B cell (primary cell): Measurements from ENCODE around the gene SLC48A1. TPM values are rescaled to one million over a fixed set of nuclear protein-coding genes. Genes with fewer than 3 reads are reported as not detected.

Experiments used
- ATAC-seq: fragments of 200-7000 bp; cut with Tn5 transposase; one replicate; pipeline ENCODE4 v1.10.0; 2021; ENCODE audit warnings: low read depth, mild to moderate bottlenecking, moderate number of reproducible peaks, moderate library complexity
- CTCF ChIA-PET: fragments of 350-600 bp; sonication (Branson Sonifier 250); formaldehyde crosslinking; loops from one replicate; lab custom pipeline; 2021; ENCODE audit warnings: antibody characterized with exemption, inconsistent platforms; lab: Charles Lee
- POLR2A ChIA-PET: fragments of 350-600 bp; sonication (Branson Sonifier 250); formaldehyde crosslinking; loops from one replicate; lab custom pipeline; 2021; ENCODE audit warnings: antibody characterized with exemption; lab: Charles Lee
- DNase-seq: peaks from one replicate; pipeline ENCODE4 v3.0.0; 2013
- H2AFZ ChIP-seq: 2 replicates; pipeline ENCODE4 v1.6.1; 2012; ENCODE audit warnings: mild to moderate bottlenecking, low read depth, low read length; ENCODE audit not compliant: insufficient read depth, poor library complexity, severe bottlenecking
- H3K27ac ChIP-seq, 2 donors: 1 replicate in 1 of 2; 2 replicates in 1 of 2; pipeline ENCODE4 v1.5.1; 2012 to 2013; ENCODE audit warnings: low read length in 2 of 2, mild to moderate bottlenecking in 2 of 2, moderate library complexity in 1 of 2
- H3K27me3 ChIP-seq, 4 experiments: fragments of 200-600 bp in 1 of 4; sonication (generic) in 1 of 4; replicated peaks in 1 of 4; 1 replicate in 2 of 4; 2 replicates in 2 of 4; pipeline versions ENCODE4 v1.6.1 to v1.7.0; 2013 to 2016; ENCODE audit warnings: low read length in 3 of 4, mild to moderate bottlenecking in 2 of 4, mixed read lengths in 1 of 4, moderate library complexity in 1 of 4; ENCODE audit not compliant: insufficient read depth in 4 of 4, control insufficient read depth in 3 of 4; ENCODE audit errors: control extremely low read depth in 1 of 4
- H3K36me3 ChIP-seq, 2 experiments: replicated peaks in 1 of 2; 1 replicate in 1 of 2; 2 replicates in 1 of 2; pipeline versions ENCODE4 v1.6.1 to v1.7.1; 2013; ENCODE audit warnings: low read length in 1 of 2; ENCODE audit not compliant: insufficient read depth in 2 of 2, control insufficient read depth in 1 of 2; ENCODE audit errors: control extremely low read depth in 1 of 2, extremely low read depth in 1 of 2
- H3K4me1 ChIP-seq, 2 donors: fragments of 200-600 bp in 1 of 2; sonication (generic) in 1 of 2; 1 replicate in 1 of 2; 2 replicates in 1 of 2; pipeline versions ENCODE4 v1.5.1 to v1.6.1; 2013 to 2017; ENCODE audit warnings: low read length in 2 of 2; ENCODE audit not compliant: control insufficient read depth in 2 of 2, insufficient read depth in 2 of 2
- H3K4me2 ChIP-seq: replicated peaks from 2 replicates; pipeline ENCODE3; 2012; ENCODE audit warnings: mild to moderate bottlenecking, low read depth, low read length; ENCODE audit not compliant: poor library complexity, severe bottlenecking
- H3K4me3 ChIP-seq, 5 experiments: fragments of 200-600 bp in 1 of 5; sonication (generic) in 1 of 5; 1 replicate in 3 of 5; 2 replicates in 2 of 5; pipeline versions ENCODE4 v1.5.1 to v1.7.0; 2011 to 2016; ENCODE audit warnings: low read length in 4 of 5, mild to moderate bottlenecking in 4 of 5, low read depth in 2 of 5, control low read depth in 1 of 5, moderate library complexity in 1 of 5; ENCODE audit not compliant: insufficient read depth in 1 of 5; ENCODE audit errors: control extremely low read depth in 1 of 5, extremely low read depth in 1 of 5
- H3K79me2 ChIP-seq: fragments of 200-600 bp; sonication (generic); one replicate; pipeline ENCODE4 v1.6.0; 2016; ENCODE audit warnings: low read length; ENCODE audit not compliant: control insufficient read depth, insufficient read depth
- H3K9ac ChIP-seq: fragments of 200-600 bp; sonication (generic); 2 replicates; pipeline ENCODE4 v1.6.1; 2017; ENCODE audit warnings: mild to moderate bottlenecking, low read length, moderate library complexity
- H3K9me3 ChIP-seq, 3 donors: one replicate each; pipeline versions ENCODE4 v1.6.1 to v1.7.1; 2013; ENCODE audit warnings: low read length in 2 of 3; ENCODE audit not compliant: control insufficient read depth in 2 of 3, insufficient read depth in 1 of 3; ENCODE audit errors: control extremely low read depth in 1 of 3
- H4K20me1 ChIP-seq: 2 replicates; pipeline ENCODE4 v1.6.0; 2012; ENCODE audit warnings: mild to moderate bottlenecking, low read length; ENCODE audit not compliant: insufficient read depth, control insufficient read depth, poor library complexity, severe bottlenecking
- H3K27ac Mint-ChIP-seq: one replicate; pipeline ENCODE4 v1.8.0; 2021; ENCODE audit warnings: mixed read lengths
- H3K27me3 Mint-ChIP-seq: one replicate; pipeline ENCODE4 v1.8.0; 2021; ENCODE audit warnings: mixed read lengths
- H3K4me1 Mint-ChIP-seq: one replicate; pipeline ENCODE4 v1.8.0; 2021; ENCODE audit warnings: mixed read lengths
- H3K4me3 Mint-ChIP-seq: one replicate; pipeline ENCODE4 v1.8.0; 2021; ENCODE audit warnings: mixed read lengths
- H3K9me3 Mint-ChIP-seq: one replicate; pipeline ENCODE4 v1.8.0; 2022; ENCODE audit warnings: mixed read lengths; ENCODE audit not compliant: insufficient read depth
- CTCF ChIP-seq: fragments of 200-600 bp; IDR thresholded peaks from one replicate; pipeline ENCODE4 v1.8.0; 2022; ENCODE audit warnings: antibody characterized with exemption, mild to moderate bottlenecking
- EZH2 ChIP-seq: IDR thresholded peaks from 2 replicates; pipeline ENCODE4 v1.6.1; 2012; ENCODE audit warnings: borderline replicate concordance, low read depth, mild to moderate bottlenecking, moderate library complexity, low read length; ENCODE audit not compliant: insufficient read depth, poor library complexity, severe bottlenecking
- WGBS: methylation state at CpG from one replicate; pipeline ENCODE4 v1.1.5; 2013; ENCODE audit warnings: missing lambda C conversion rate; ENCODE audit not compliant: insufficient coverage; 5-methylcytosine and 5-hydroxymethylcytosine counted together
- intact Hi-C: fragments of 100-400 bp; cut with micrococcal nuclease; formaldehyde crosslinking; loops from one replicate; pipeline ENCODE4 v1.10.0; 2022
- polyA plus RNA-seq: library from polyadenylated mRNA; depleted of rRNA; stranded (reverse); fragments of >200 nt; gene quantifications from 2 replicates; pipeline ENCODE4 v1.2.3, GENCODE V29; 2012
- total RNA-seq, 2 donors: library from RNA; stranded (reverse); fragments of 120-200 nt in 1 of 2; gene quantifications; 1 replicate in 1 of 2; 2 replicates in 1 of 2; pipeline versions ENCODE4 v1.2.3 to v1.2.4, GENCODE V29; 2013 to 2022

Gene SLC48A1
- total and polyA plus RNA-seq, 2 donors (not counting 1 experiment from before 2014, with no cell fraction given), result 8.0 to 20.0 TPM

GRCh38 chr12:47770086-47770726 is 2.8 kb upstream of the SLC48A1 start:
- no peak for ATAC-seq
- intact Hi-C loops, result no loop called here
- 93% methylated on average over 3 of the region's 3 CpGs for WGBS

More at GRCh38 chr12:47770086-47770726, 2.8 kb upstream of the SLC48A1 start:
- H3K4me2 ChIP-seq, result no peak overlapping the region
- TF ChIP-seq EZH2, result no peak
- no peak for TF ChIP-seq CTCF
- no peak overlapping the region for H3K9ac ChIP-seq
- ChIA-PET POLR2A (interaction anchor here (2.0 kb wide), 1 partner anchor 63 kb away, joined by 7 read pairs; no protein-coding TSS in a partner anchor), CTCF (interaction anchor here (1.4 to 20.0 kb wide), 9 partner anchors 9 to 738 kb away, joined by 3 to 584 read pairs (median 94); partner anchors contain the start of genes ENDOU, RAPGEF3 and RPAP3)
- H3K4me1 ChIP-seq, result peaks cover 6 to 23% of the 10 kb centered on the region in 2 donors
- no peaks in the 10 kb centered on the region for H3K9me3 ChIP-seq
- H3K27ac Mint-ChIP-seq, result no peak overlapping the region
- no peaks in the 10 kb centered on the region for H3K27me3 ChIP-seq
- H3K27ac ChIP-seq, result no peak overlapping the region
- H3K27me3 Mint-ChIP-seq, result peaks cover 4% of the 10 kb centered on the region
- H4K20me1 ChIP-seq, result no peaks in the 10 kb centered on the region
- no peaks in the 10 kb centered on the region for H3K36me3 ChIP-seq
- peaks cover 17% of the 10 kb centered on the region for H3K4me1 Mint-ChIP-seq
- no peak overlapping the region for H3K4me3 ChIP-seq
- peaks cover 16% of the 10 kb centered on the region for H3K79me2 ChIP-seq
- H3K9me3 Mint-ChIP-seq, result no peaks in the 10 kb centered on the region
- no peak overlapping the region for H2AFZ ChIP-seq
- no peak for DNase-seq
- H3K4me3 Mint-ChIP-seq, result no peak overlapping the region
